LNCaP clone FGC (cell line): ENCODE results near the gene ARHGEF4.

Experiments used
- DNase-seq: peaks from one replicate; pipeline ENCODE4 v3.0.0-alpha.2; 2011; ENCODE audit warnings: low read depth
- H3K4me3 ChIP-seq: 2 replicates; pipeline ENCODE4 v1.5.1; 2011; ENCODE audit warnings: mild to moderate bottlenecking, low read depth, low read length, control low read depth
- CTCF ChIP-seq: IDR thresholded peaks from 2 replicates; pipeline ENCODE4 v1.5.1; 2012; ENCODE audit warnings: mild to moderate bottlenecking; ENCODE audit not compliant: control insufficient read depth, insufficient read depth; ENCODE audit errors: extremely low read depth

ARHGEF4 gene

DNA sequence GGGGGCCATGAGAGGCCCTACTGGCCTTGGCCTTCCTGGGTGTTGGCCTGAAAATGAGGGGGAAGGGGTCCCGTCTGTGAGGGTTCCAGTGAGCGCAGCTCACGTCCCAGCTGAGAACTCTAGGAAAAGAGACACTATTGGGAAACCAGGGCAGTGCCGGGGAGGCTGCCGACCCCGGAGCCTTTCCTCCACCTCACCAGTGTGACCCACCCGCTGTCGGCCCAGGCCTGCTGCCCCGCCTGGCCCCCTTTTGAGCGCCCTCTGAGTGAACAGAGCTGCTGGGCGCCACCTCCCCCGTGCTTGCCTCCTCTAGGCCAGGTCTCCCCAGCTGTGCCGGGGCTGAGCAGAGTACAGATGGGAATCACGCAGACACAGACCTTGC lies 17.5 kb upstream of the ARHGEF4 start:
- DNase-seq, result no peak
- H3K4me3 ChIP-seq, result no peak overlapping the region

GRCh38 chr2:130819608-130820278 lies 17.0 kb upstream of the ARHGEF4 start:
- no peak overlapping the region for H3K4me3 ChIP-seq
- no peak for TF ChIP-seq CTCF
- no peak for DNase-seq

More for the DNA sequence above, 17.5 kb upstream of the ARHGEF4 start:
- no peak for TF ChIP-seq CTCF

GRCh38 chr2:130820279-130820861 lies 16.3 kb upstream of the ARHGEF4 start:
- TF ChIP-seq CTCF, result no peak
- no peak overlapping the region for H3K4me3 ChIP-seq
- DNase-seq, result no peak

- H3K4me3 ChIP-seq, result no peak overlapping the region
- no peak for TF ChIP-seq CTCF
- DNase-seq, result no peak
These were observed 14.8 kb upstream of the ARHGEF4 start for GRCh38 chr2:130821867-130822266.

- TF ChIP-seq CTCF, result no peak
- no peak overlapping the region for H3K4me3 ChIP-seq
- no peak for DNase-seq
These were observed 13.9 kb upstream of the ARHGEF4 start for GRCh38 chr2:130822766-130823165.

GRCh38 chr2:130823171-130823885 lies 13.4 kb upstream of the ARHGEF4 start:
- TF ChIP-seq CTCF, result no peak
- no peak overlapping the region for H3K4me3 ChIP-seq
- no peak for DNase-seq
